Endothelial cell (in vitro differentiated cells): Measurements from ENCODE around the gene RET. TPM values are rescaled to one million over a fixed set of nuclear protein-coding genes. Genes with fewer than 3 reads are reported as not detected.

Source experiments
- DNase-seq: peaks from one replicate; pipeline ENCODE4 v3.0.0; 2021; ENCODE audit warnings: low spot score
- H3K27ac Mint-ChIP-seq: one replicate; pipeline ENCODE4 v1.8.0; 2021; ENCODE audit warnings: mixed read lengths, inconsistent platforms; ENCODE audit not compliant: unreplicated experiment
- H3K27me3 Mint-ChIP-seq: one replicate; pipeline ENCODE4 v1.8.0; 2021; ENCODE audit warnings: mild to moderate bottlenecking, moderate library complexity, mixed read lengths, inconsistent platforms; ENCODE audit not compliant: unreplicated experiment
- H3K36me3 Mint-ChIP-seq: one replicate; pipeline ENCODE4 v1.8.0; 2021; ENCODE audit warnings: mild to moderate bottlenecking, low read depth, mixed read lengths, inconsistent platforms; ENCODE audit not compliant: unreplicated experiment
- H3K4me1 Mint-ChIP-seq: one replicate; pipeline ENCODE4 v1.8.0; 2021; ENCODE audit warnings: mild to moderate bottlenecking, mixed read lengths, inconsistent platforms; ENCODE audit not compliant: unreplicated experiment
- H3K4me3 Mint-ChIP-seq: one replicate; pipeline ENCODE4 v1.8.0; 2021; ENCODE audit warnings: mild to moderate bottlenecking, mixed read lengths, inconsistent platforms; ENCODE audit not compliant: unreplicated experiment
- H3K9me3 Mint-ChIP-seq: one replicate; pipeline ENCODE4 v1.8.0; 2021; ENCODE audit warnings: mixed read lengths, inconsistent platforms; ENCODE audit not compliant: unreplicated experiment
- total RNA-seq: library from RNA; stranded (reverse); fragmentation: NEBNext Ultra II Directional; extraction: Animal tissue kit (Norgen Biotek cat#: 25700); gene quantifications from one replicate; pipeline ENCODE4 v1.2.1, GENCODE V29; 2021; ENCODE audit not compliant: unreplicated experiment
- TF ChIP-seq, protein P1 (sequence below): fragments of 200-600 bp; sonication (generic); IDR thresholded peaks from one replicate; pipeline ENCODE4 v1.5.0; 2021; ENCODE audit warnings: antibody characterized with exemption; ENCODE audit not compliant: unreplicated experiment

The RET gene
- total RNA-seq, 1 donor from 2014 or later: 0.28 TPM

GRCh38 chr10:43073721-43074120 is 3.1 kb upstream of the RET start:
- Mint-ChIP-seq H3K4me3 (no peak overlapping the region), H3K27ac (no peak overlapping the region), H3K36me3 (no peaks in the 10 kb centered on the region), H3K4me1 (no peaks in the 10 kb centered on the region), H3K9me3 (no peaks in the 10 kb centered on the region), H3K27me3 (peaks cover 28% of the 10 kb centered on the region)
- TF ChIP-seq, protein P1, sequence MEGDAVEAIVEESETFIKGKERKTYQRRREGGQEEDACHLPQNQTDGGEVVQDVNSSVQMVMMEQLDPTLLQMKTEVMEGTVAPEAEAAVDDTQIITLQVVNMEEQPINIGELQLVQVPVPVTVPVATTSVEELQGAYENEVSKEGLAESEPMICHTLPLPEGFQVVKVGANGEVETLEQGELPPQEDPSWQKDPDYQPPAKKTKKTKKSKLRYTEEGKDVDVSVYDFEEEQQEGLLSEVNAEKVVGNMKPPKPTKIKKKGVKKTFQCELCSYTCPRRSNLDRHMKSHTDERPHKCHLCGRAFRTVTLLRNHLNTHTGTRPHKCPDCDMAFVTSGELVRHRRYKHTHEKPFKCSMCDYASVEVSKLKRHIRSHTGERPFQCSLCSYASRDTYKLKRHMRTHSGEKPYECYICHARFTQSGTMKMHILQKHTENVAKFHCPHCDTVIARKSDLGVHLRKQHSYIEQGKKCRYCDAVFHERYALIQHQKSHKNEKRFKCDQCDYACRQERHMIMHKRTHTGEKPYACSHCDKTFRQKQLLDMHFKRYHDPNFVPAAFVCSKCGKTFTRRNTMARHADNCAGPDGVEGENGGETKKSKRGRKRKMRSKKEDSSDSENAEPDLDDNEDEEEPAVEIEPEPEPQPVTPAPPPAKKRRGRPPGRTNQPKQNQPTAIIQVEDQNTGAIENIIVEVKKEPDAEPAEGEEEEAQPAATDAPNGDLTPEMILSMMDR: no peak
- no peak for DNase-seq

- peaks cover 30% of the 10 kb centered on the region for H3K27me3 Mint-ChIP-seq
- no peaks in the 10 kb centered on the region for H3K4me1 Mint-ChIP-seq
Observed at GRCh38 chr10:43074409-43074808, 2.5 kb upstream of the RET start.

GRCh38 chr10:43074827-43075611 is 1.9 kb upstream of the RET start:
- H3K36me3 Mint-ChIP-seq: no peaks in the 10 kb centered on the region
- H3K27me3 Mint-ChIP-seq: peaks cover 32% of the 10 kb centered on the region
- DNase-seq: no peak
- TF ChIP-seq, protein P1: no peak
- H3K4me1 Mint-ChIP-seq: no peaks in the 10 kb centered on the region
- no peak overlapping the region for H3K27ac Mint-ChIP-seq
- no peaks in the 10 kb centered on the region for H3K9me3 Mint-ChIP-seq
- H3K4me3 Mint-ChIP-seq: no peak overlapping the region

More at GRCh38 chr10:43074409-43074808, 2.5 kb upstream of the RET start:
- H3K9me3 Mint-ChIP-seq: no peaks in the 10 kb centered on the region
- no peaks in the 10 kb centered on the region for H3K36me3 Mint-ChIP-seq
- no peak for DNase-seq
- TF ChIP-seq, protein P1: no peak
- H3K4me3 Mint-ChIP-seq: no peak overlapping the region
- no peak overlapping the region for H3K27ac Mint-ChIP-seq

- H3K4me1 Mint-ChIP-seq: no peaks in the 10 kb centered on the region
- H3K4me3 Mint-ChIP-seq: peak overlapping the region; percentile 51
- H3K27ac Mint-ChIP-seq: no peak overlapping the region
- DNase-seq: no peak
- H3K27me3 Mint-ChIP-seq: peaks cover 32% of the 10 kb centered on the region
- TF ChIP-seq, protein P1: no peak
- no peaks in the 10 kb centered on the region for H3K9me3 Mint-ChIP-seq
- no peaks in the 10 kb centered on the region for H3K36me3 Mint-ChIP-seq
Observed at GRCh38 chr10:43075612-43076003, 1.3 kb upstream of the RET start.

GRCh38 chr10:43076311-43076875 is 476 bp upstream of the RET start:
- Mint-ChIP-seq H3K4me1 (no peaks in the 10 kb centered on the region), H3K27ac (no peak overlapping the region), H3K27me3 (peaks cover 34% of the 10 kb centered on the region), H3K4me3 (peak overlapping the region; percentile 51), H3K9me3 (no peaks in the 10 kb centered on the region), H3K36me3 (no peaks in the 10 kb centered on the region)
- TF ChIP-seq, protein P1: no peak
- DNase-seq: no peak
